Keratinocyte (primary cell): ENCODE measurements around the gene NUTM2G.
"Not testable (repeated sequence)": the region's sequence is repeated elsewhere in the genome, so short reads cannot be mapped to it uniquely, and the experiment has no call there.

Experiments
- CTCF ChIP-seq, 3 experiments: IDR thresholded peaks in 1 of 3; conservative IDR thresholded peaks in 1 of 3; optimal IDR thresholded peaks in 1 of 3; 2 replicates in 2 of 3; 3 replicates in 1 of 3; pipeline versions ENCODE3 to v1.5.1; 2011; ENCODE audit warnings: low read length in 3 of 3, mild to moderate bottlenecking in 3 of 3, moderate library complexity in 2 of 3, control low read depth in 1 of 3, inconsistent platforms in 1 of 3; ENCODE audit not compliant: insufficient read depth in 2 of 3; ENCODE audit errors: extremely low read depth in 1 of 3
- EZH2 ChIP-seq: IDR thresholded peaks from one replicate; pipeline ENCODE4 v1.6.1; 2012; ENCODE audit warnings: inconsistent platforms, mild to moderate bottlenecking, low read length, moderate library complexity

- not testable (repeated sequence) for TF ChIP-seq CTCF (optimal IDR thresholded peaks at IDR 0.05 in 1 of 3, IDR thresholded peaks at IDR 0.05 in 1 of 3, conservative IDR thresholded peaks at IDR 0.05 in 1 of 3; ENCODE audit: extremely low read depth in 1 of 3, insufficient read depth in 2 of 3, low read length in 3 of 3); EZH2
Observed at GRCh38 chr9:96940982-96941381, 12.3 kb downstream of the NUTM2G start.
